IMR-90 (cell line): Measurements from ENCODE around the gene PLEKHG2. TPM values are rescaled to one million over a fixed set of nuclear protein-coding genes. Genes with fewer than 3 reads are reported as not detected.

Source experiments
- ATAC-seq: fragments of 200-7000 bp; cut with Tn5 transposase; 2 replicates; pipeline ENCODE4 v1.9.1; 2020; ENCODE audit warnings: low read depth, mild to moderate bottlenecking, moderate library complexity
- BruUV-seq: library from RNA; stranded (reverse); fragments of 400-500 nt; replicated peaks from 2 replicates; lab custom pipeline; 2021; lab: Mats Ljungman, UMichigan
- CTCF ChIA-PET: fragments of 300-600 bp; formaldehyde crosslinking; extraction: SDS; loops from one replicate; lab custom pipeline; 2021; ENCODE audit warnings: antibody characterized with exemption; lab: Yijun Ruan, JAX
- POLR2A ChIA-PET: fragments of 300-600 bp; sonication (Branson Sonifier 250); formaldehyde crosslinking; loops from one replicate; lab custom pipeline; 2022; ENCODE audit warnings: antibody characterized with exemption; ENCODE audit not compliant: unreplicated experiment; lab: Charles Lee
- DNase-seq: peaks from one replicate; pipeline ENCODE4 v3.0.0; 2013
- H2AFZ ChIP-seq: replicated peaks from 2 replicates; pipeline ENCODE3; 2013; ENCODE audit warnings: low read length, mild to moderate bottlenecking; ENCODE audit not compliant: poor library complexity
- H2AK5ac ChIP-seq: 2 replicates; pipeline ENCODE4 v1.6.1; 2013; ENCODE audit warnings: low read depth, low read length, inconsistent platforms
- H2AK9ac ChIP-seq: replicated peaks from 2 replicates; pipeline ENCODE3; 2013; ENCODE audit warnings: mild to moderate bottlenecking, low read depth, low read length, moderate library complexity; ENCODE audit not compliant: poor library complexity
- H2BK120ac ChIP-seq: 2 replicates; pipeline ENCODE4 v1.6.1; 2013; ENCODE audit warnings: low read depth, low read length, inconsistent platforms
- H2BK15ac ChIP-seq: 3 replicates; pipeline ENCODE4 v1.6.1; 2013; ENCODE audit warnings: low read depth, low read length, inconsistent platforms
- H2BK20ac ChIP-seq: 2 replicates; pipeline ENCODE4 v1.6.1; 2013; ENCODE audit warnings: low read depth, mild to moderate bottlenecking, inconsistent platforms, low read length, moderate library complexity
- H2BK5ac ChIP-seq: 2 replicates; pipeline ENCODE4 v1.6.1; 2013; ENCODE audit warnings: mild to moderate bottlenecking, low read depth, low read length, inconsistent platforms; ENCODE audit not compliant: poor library complexity, severe bottlenecking
- H3K14ac ChIP-seq: replicated peaks from 2 replicates; pipeline ENCODE4 v1.6.1; 2013; ENCODE audit warnings: low read depth, low read length, inconsistent platforms
- H3K18ac ChIP-seq: 2 replicates; pipeline ENCODE4 v1.6.1; 2013; ENCODE audit warnings: low read depth, low read length, control low read depth
- H3K23ac ChIP-seq: 2 replicates; pipeline ENCODE4 v1.6.1; 2013; ENCODE audit warnings: low read depth, low read length, inconsistent platforms
- H3K27ac ChIP-seq: 2 replicates; pipeline ENCODE4 v1.5.1; 2013; ENCODE audit warnings: mild to moderate bottlenecking, control low read depth, low read length; ENCODE audit not compliant: insufficient read depth
- H3K27me3 ChIP-seq: 2 replicates; pipeline ENCODE4 v1.6.1; 2013; ENCODE audit warnings: low read length; ENCODE audit not compliant: control insufficient read depth, insufficient read depth
- H3K36me3 ChIP-seq: 2 replicates; pipeline ENCODE4 v1.6.1; 2013; ENCODE audit warnings: low read length, mixed read lengths; ENCODE audit not compliant: control insufficient read depth, insufficient read depth
- H3K4ac ChIP-seq: 2 replicates; pipeline ENCODE4 v1.6.1; 2013; ENCODE audit warnings: low read depth, low read length, inconsistent platforms
- H3K4me1 ChIP-seq: 2 replicates; pipeline ENCODE4 v1.6.1; 2013; ENCODE audit warnings: low read length, mixed read lengths; ENCODE audit not compliant: control insufficient read depth, insufficient read depth
- H3K4me2 ChIP-seq: 2 replicates; pipeline ENCODE4 v1.6.1; 2013; ENCODE audit warnings: low read depth, mild to moderate bottlenecking, control low read depth, low read length, moderate library complexity
- H3K4me3 ChIP-seq: 2 replicates; pipeline ENCODE4 v1.5.1; 2013; ENCODE audit warnings: low read depth, mild to moderate bottlenecking, control low read depth, low read length, moderate library complexity; ENCODE audit not compliant: insufficient read depth
- H3K56ac ChIP-seq: 2 replicates; pipeline ENCODE4 v1.6.1; 2013; ENCODE audit warnings: low read length, inconsistent platforms; ENCODE audit not compliant: insufficient read depth; ENCODE audit errors: extremely low read depth
- H3K79me1 ChIP-seq, 2 experiments: 2 replicates each; pipeline ENCODE4 v1.6.1; 2013; ENCODE audit warnings: low read length in 2 of 2, inconsistent platforms in 1 of 2, low read depth in 1 of 2
- H3K9ac ChIP-seq: 2 replicates; pipeline ENCODE4 v1.6.1; 2013; ENCODE audit warnings: low read depth, low read length, control low read depth
- H3K9me1 ChIP-seq: 2 replicates; pipeline ENCODE4 v1.6.1; 2013; ENCODE audit warnings: low read length, inconsistent platforms; ENCODE audit not compliant: insufficient read depth
- H3K9me3 ChIP-seq: 2 replicates; pipeline ENCODE4 v1.6.1; 2013; ENCODE audit warnings: low read length; ENCODE audit not compliant: control insufficient read depth, insufficient read depth
- H4K20me1 ChIP-seq: 2 replicates; pipeline ENCODE4 v1.6.1; 2013; ENCODE audit warnings: low read length, inconsistent platforms; ENCODE audit not compliant: insufficient read depth
- H4K5ac ChIP-seq: 2 replicates; pipeline ENCODE4 v1.6.1; 2013; ENCODE audit warnings: mild to moderate bottlenecking, low read depth, low read length, control low read depth
- H4K8ac ChIP-seq, 2 experiments: 2 replicates each; pipeline ENCODE4 v1.6.1; 2013; ENCODE audit warnings: low read depth in 2 of 2, low read length in 2 of 2, control low read depth in 1 of 2, inconsistent platforms in 1 of 2
- H4K91ac ChIP-seq: 2 replicates; pipeline ENCODE4 v1.6.1; 2013; ENCODE audit warnings: low read depth, low read length, inconsistent platforms; ENCODE audit not compliant: insufficient read depth
- BHLHE40 ChIP-seq: fragments of 150-350 bp; IDR thresholded peaks from 2 replicates; pipeline ENCODE4 v1.6.1; 2016; ENCODE audit warnings: mild to moderate bottlenecking, low read depth, low read length
- CHD1 ChIP-seq: IDR thresholded peaks from 2 replicates; pipeline ENCODE4 v1.6.1; 2012; ENCODE audit warnings: low read depth, low read length, improper control_type of control experiment
- FOS ChIP-seq: fragments of 150-350 bp; IDR thresholded peaks from 2 replicates; pipeline ENCODE4 v1.6.1; 2016; ENCODE audit warnings: low read depth, low read length
- MAFK ChIP-seq: IDR thresholded peaks from 2 replicates; pipeline ENCODE4 v1.6.1; 2012; ENCODE audit warnings: low read depth, low read length, improper control_type of control experiment
- MAZ ChIP-seq: IDR thresholded peaks from 2 replicates; pipeline ENCODE4 v1.6.1; 2012; ENCODE audit warnings: low read depth, mild to moderate bottlenecking, low read length, improper control_type of control experiment, moderate library complexity, borderline replicate concordance
- NFE2L2 ChIP-seq: fragments of 150-350 bp; IDR thresholded peaks from 2 replicates; pipeline ENCODE4 v1.6.1; 2016; ENCODE audit warnings: low read depth, mild to moderate bottlenecking, low read length
- POLR2A ChIP-seq: IDR thresholded peaks from 2 replicates; pipeline ENCODE4 v1.6.1; 2012; ENCODE audit warnings: mild to moderate bottlenecking, low read depth, low read length
- SMC3 ChIP-seq: fragments of 150-350 bp; IDR thresholded peaks from 2 replicates; pipeline ENCODE4 v1.6.1; 2016; ENCODE audit warnings: low read depth, mild to moderate bottlenecking, antibody characterized with exemption, low read length, moderate library complexity
- USF2 ChIP-seq: fragments of 150-350 bp; IDR thresholded peaks from 2 replicates; pipeline ENCODE4 v1.6.1; 2017; ENCODE audit warnings: mild to moderate bottlenecking, antibody characterized with exemption, low read length, low read depth
- WGBS, 2 experiments: methylation state at CpG; one replicate each; pipeline versions ENCODE4 v1.1.5 to v1.1.7; 2013; ENCODE audit warnings: missing lambda C conversion rate in 2 of 2; ENCODE audit not compliant: insufficient read length in 1 of 2; ENCODE audit errors: extremely low coverage in 2 of 2; 5-methylcytosine and 5-hydroxymethylcytosine counted together
- dilution Hi-C: fragments of 300-500 bp; cut with HindIII; formaldehyde crosslinking; loops from one replicate; pipeline ENCODE4 v1.14.3; 2018; ENCODE audit warnings: low sequenced_read_pairs; ENCODE audit not compliant: unreplicated experiment
- in situ Hi-C: fragments of 300-500 bp; cut with MboI; formaldehyde crosslinking; loops from 3 replicates; pipeline ENCODE4 v1.14.3; 2019; ENCODE audit warnings: low sequenced_read_pairs, inconsistent platforms, mixed read lengths
- intact Hi-C: fragments of 100-400 bp; cut with micrococcal nuclease; formaldehyde crosslinking; loops from 2 replicates; pipeline ENCODE4 v1.10.0; 2022
- polyA plus RNA-seq, 3 experiments: library from polyadenylated mRNA; depleted of rRNA; stranded (reverse); fragments of >200 nt; gene quantifications; 2 replicates each; pipeline ENCODE4 v1.2.3, GENCODE V29; 2012; ENCODE audit warnings: low replicate concordance in 1 of 3
- total RNA-seq: library from RNA; depleted of rRNA; stranded (reverse); fragments of >200 nt; gene quantifications from 2 replicates; pipeline ENCODE4 v1.2.3, GENCODE V29; 2012
- TF ChIP-seq, protein P1 (sequence below): conservative IDR thresholded peaks from 2 replicates; pipeline ENCODE4 v1.5.1; 2012; ENCODE audit warnings: mild to moderate bottlenecking, low read depth, low read length, improper control_type of control experiment
- TF ChIP-seq, protein P2 (sequence below): fragments of 150-350 bp; IDR thresholded peaks from 2 replicates; pipeline ENCODE4 v1.6.1; 2016; ENCODE audit warnings: low read depth, mild to moderate bottlenecking, low read length, moderate library complexity, borderline replicate concordance

The PLEKHG2 gene
- total and polyA plus RNA-seq, 2 of the 4 experiments (the other 2 are of a cell fraction) = 6.5 to 28.3 TPM

DNA sequence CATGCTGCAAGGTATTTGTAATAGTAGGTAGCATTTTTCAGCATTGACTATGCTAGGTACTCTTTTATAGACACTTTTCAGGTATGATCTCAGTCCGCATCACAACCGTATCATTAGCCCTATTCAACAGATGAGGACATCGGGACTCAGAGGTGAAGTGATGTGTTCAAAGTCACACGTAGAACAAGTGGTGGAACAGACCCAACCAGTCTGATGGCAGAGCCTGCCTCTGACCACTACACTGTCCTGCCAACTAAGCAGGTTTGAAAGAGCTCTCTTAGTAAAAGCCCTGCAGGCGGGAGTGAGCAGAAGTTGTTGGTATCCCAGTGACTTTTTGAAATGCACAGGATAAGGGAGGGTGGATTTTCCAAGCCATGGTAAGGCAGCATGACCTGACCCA lies 41.7 kb upstream of the PLEKHG2 start:
- H3K23ac ChIP-seq = no peak overlapping the region
- H4K8ac ChIP-seq = no peak overlapping the region
- peaks cover 14% of the 10 kb centered on the region for H3K4me1 ChIP-seq
- BruUV-seq = no TSS peak
- peaks cover 35 to 60% of the 10 kb centered on the region in 2 experiments for H3K79me1 ChIP-seq
- no peak overlapping the region for H3K4me2 ChIP-seq
- H4K5ac ChIP-seq = no peak overlapping the region
- 90% methylated on average over 2 of the region's 5 CpGs; no CpG with 5 or more reads in 1 of the 2 experiments for WGBS, 2 experiments
- no peak overlapping the region for H2BK120ac ChIP-seq
- H3K4ac ChIP-seq = no peak overlapping the region; the same call in 1 of the 2 replicates
- H2AK5ac ChIP-seq = no peak overlapping the region
- H3K4me3 ChIP-seq = no peak overlapping the region
- peaks cover 47% of the 10 kb centered on the region for H3K36me3 ChIP-seq
- H3K18ac ChIP-seq = no peak overlapping the region
- H3K27me3 ChIP-seq = no peaks in the 10 kb centered on the region
- no peak overlapping the region for H4K91ac ChIP-seq
- H2AFZ ChIP-seq = no peak overlapping the region
- in situ Hi-C loops = no loop called here
- no peak overlapping the region for H2BK15ac ChIP-seq
- intact Hi-C loops = no loop called here
- no peaks in the 10 kb centered on the region for H3K9me3 ChIP-seq
- H3K27ac ChIP-seq = no peak overlapping the region
- no peak overlapping the region for H3K56ac ChIP-seq
- DNase-seq (no peak), ATAC-seq (no peak)
- ChIA-PET CTCF (no interaction called here), POLR2A (no interaction called here)
- TF ChIP-seq POLR2A (no peak), MAZ (no peak), FOS (no peak), SMC3 (no peak), NFE2L2 (no peak), BHLHE40 (no peak), USF2 (no peak), CHD1 (no peak), MAFK (no peak)
- TF ChIP-seq, protein P1, sequence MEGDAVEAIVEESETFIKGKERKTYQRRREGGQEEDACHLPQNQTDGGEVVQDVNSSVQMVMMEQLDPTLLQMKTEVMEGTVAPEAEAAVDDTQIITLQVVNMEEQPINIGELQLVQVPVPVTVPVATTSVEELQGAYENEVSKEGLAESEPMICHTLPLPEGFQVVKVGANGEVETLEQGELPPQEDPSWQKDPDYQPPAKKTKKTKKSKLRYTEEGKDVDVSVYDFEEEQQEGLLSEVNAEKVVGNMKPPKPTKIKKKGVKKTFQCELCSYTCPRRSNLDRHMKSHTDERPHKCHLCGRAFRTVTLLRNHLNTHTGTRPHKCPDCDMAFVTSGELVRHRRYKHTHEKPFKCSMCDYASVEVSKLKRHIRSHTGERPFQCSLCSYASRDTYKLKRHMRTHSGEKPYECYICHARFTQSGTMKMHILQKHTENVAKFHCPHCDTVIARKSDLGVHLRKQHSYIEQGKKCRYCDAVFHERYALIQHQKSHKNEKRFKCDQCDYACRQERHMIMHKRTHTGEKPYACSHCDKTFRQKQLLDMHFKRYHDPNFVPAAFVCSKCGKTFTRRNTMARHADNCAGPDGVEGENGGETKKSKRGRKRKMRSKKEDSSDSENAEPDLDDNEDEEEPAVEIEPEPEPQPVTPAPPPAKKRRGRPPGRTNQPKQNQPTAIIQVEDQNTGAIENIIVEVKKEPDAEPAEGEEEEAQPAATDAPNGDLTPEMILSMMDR = no peak
- TF ChIP-seq, protein P2, sequence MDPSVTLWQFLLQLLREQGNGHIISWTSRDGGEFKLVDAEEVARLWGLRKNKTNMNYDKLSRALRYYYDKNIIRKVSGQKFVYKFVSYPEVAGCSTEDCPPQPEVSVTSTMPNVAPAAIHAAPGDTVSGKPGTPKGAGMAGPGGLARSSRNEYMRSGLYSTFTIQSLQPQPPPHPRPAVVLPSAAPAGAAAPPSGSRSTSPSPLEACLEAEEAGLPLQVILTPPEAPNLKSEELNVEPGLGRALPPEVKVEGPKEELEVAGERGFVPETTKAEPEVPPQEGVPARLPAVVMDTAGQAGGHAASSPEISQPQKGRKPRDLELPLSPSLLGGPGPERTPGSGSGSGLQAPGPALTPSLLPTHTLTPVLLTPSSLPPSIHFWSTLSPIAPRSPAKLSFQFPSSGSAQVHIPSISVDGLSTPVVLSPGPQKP = no peak
- peaks cover 18% of the 10 kb centered on the region for H3K9me1 ChIP-seq
- H2AK9ac ChIP-seq = no peak overlapping the region
- dilution Hi-C loops = no loop called here
- no peak overlapping the region for H3K9ac ChIP-seq
- no peak overlapping the region for H2BK5ac ChIP-seq
- H2BK20ac ChIP-seq = no peak overlapping the region
- peaks cover 9% of the 10 kb centered on the region for H4K20me1 ChIP-seq
- no peak overlapping the region for H3K14ac ChIP-seq
